Activated CD8-positive, alpha-beta memory T cell treated with anti-CD3 and anti-CD28 coated beads, Interleukin-2, amount 10 ng/mL, durations not matched to agents 7 days and 5 days (primary cell): ENCODE measurements around the gene PDE4A. TPM values are rescaled to one million over a fixed set of nuclear protein-coding genes. Genes with fewer than 3 reads are reported as not detected.

Experiments used
- ATAC-seq: fragments of 150-1000 bp; cut with Tn5 transposase; one replicate; pipeline ENCODE4 v1.10.0; 2021; ENCODE audit warnings: moderate library complexity
- CTCF ChIA-PET: fragments of 350-600 bp; sonication (Branson Sonifier 250); formaldehyde crosslinking; loops from one replicate; lab custom pipeline; 2021; ENCODE audit warnings: antibody characterized with exemption; lab: Charles Lee
- DNase-seq: peaks from one replicate; pipeline ENCODE4 v3.0.0-alpha.2; 2020
- H3K27ac Mint-ChIP-seq: one replicate; pipeline ENCODE4 v1.8.0; 2021; ENCODE audit warnings: mild to moderate bottlenecking, mixed read lengths
- H3K27me3 Mint-ChIP-seq: one replicate; pipeline ENCODE4 v1.8.0; 2021; ENCODE audit warnings: mixed read lengths
- H3K36me3 Mint-ChIP-seq: one replicate; pipeline ENCODE4 v1.8.0; 2021; ENCODE audit warnings: mild to moderate bottlenecking, mixed read lengths
- H3K4me1 Mint-ChIP-seq: one replicate; pipeline ENCODE4 v1.8.0; 2021; ENCODE audit warnings: mixed read lengths
- H3K4me3 Mint-ChIP-seq: one replicate; pipeline ENCODE4 v1.8.0; 2021; ENCODE audit warnings: mild to moderate bottlenecking, moderate library complexity, mixed read lengths
- H3K9me3 Mint-ChIP-seq: one replicate; pipeline ENCODE4 v1.8.0; 2022; ENCODE audit warnings: low read depth, mixed read lengths
- microRNA-seq: library from miRNA; unstranded; fragments of <30 nt; microRNA quantifications from one replicate; pipeline ENCODE4 v1.2.0, GENCODE V29; 2022
- total RNA-seq, 2 experiments: library from RNA; stranded (reverse); gene quantifications; one replicate each; pipeline ENCODE4 v1.2.3, GENCODE V29; 2021

The PDE4A gene
- total RNA-seq, 2 experiments from 2014 or later = 74.9 to 103 TPM

DNA sequence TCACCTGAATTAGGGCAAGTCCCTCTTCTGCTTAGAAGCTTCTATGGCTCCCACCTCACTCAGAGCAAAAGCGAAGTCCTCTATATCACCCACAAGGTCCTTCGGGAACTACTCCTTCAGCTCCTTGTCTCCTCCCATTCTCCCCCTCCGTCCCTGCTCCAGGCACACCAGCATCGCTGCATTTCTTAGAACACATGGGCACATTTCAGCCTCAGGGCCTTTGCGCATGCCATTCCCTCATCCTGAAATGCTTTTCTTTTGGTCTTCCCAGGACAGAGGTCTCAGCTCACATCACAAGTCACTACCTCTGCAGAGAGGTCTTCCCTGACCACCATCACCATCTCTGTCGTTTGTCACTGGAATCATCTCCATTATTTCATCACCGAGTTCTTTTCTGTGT is 92.9 kb downstream of the PDE4A start:
- H3K4me1 Mint-ChIP-seq = peaks cover 46% of the 10 kb centered on the region
- no peak for DNase-seq
- H3K9me3 Mint-ChIP-seq = no peaks in the 10 kb centered on the region
- no peak overlapping the region for H3K4me3 Mint-ChIP-seq
- H3K36me3 Mint-ChIP-seq = no peaks in the 10 kb centered on the region
- peaks cover 52% of the 10 kb centered on the region for H3K27me3 Mint-ChIP-seq
- H3K27ac Mint-ChIP-seq = no peak overlapping the region
- ATAC-seq = no peak
- CTCF ChIA-PET = interaction anchor here (0.7 to 4.8 kb wide), 5 partner anchors 10 to 187 kb away, joined by 3 to 13 read pairs (median 4); partner anchors contain the start of gene KEAP1

DNA sequence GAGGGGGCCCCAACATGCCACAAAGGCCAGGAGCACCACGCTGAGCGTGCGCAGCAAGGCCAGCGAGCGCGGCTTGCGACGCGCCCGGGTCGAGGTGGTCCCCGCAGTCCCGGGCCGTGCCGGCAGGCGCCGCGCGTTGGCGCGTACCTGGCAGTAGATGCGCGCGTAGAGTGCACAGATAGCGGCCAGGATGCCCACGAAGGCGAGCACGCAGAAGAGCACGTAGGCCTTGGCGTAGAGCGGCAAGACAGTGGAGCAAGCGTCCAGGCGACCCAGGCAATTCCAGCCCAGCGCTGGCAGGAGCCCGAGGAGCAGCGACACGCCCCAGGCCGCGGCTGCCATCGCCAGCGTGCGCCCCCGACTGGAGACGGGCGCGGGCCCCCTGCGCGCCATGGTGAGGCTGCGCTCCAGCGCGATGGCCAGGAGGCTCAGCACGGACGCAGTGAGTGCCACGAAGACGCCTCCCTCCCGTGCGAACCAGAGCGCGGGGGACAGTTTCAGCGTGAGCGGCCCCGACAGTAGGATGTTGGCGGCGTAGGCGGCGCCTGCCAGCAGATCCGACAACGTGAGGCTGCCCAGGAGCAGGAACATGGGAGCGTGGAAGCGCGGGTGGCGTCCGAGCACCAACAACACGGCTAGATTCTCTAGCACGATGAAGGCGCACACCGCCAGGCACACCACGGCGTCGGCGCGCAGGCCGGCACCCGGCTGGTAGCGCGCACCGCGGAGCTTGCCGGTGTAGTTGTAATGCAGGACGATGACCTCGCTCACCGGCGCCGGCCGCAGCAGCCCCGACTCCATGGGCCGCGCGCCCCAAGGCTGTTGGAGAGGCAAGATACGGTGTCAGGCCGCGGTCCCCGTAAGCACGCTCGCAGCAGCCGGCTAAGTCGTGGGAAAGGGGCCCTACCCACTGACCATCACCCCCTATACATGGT is 94.1 kb downstream of the PDE4A start:
- Mint-ChIP-seq H3K9me3 (no peaks in the 10 kb centered on the region), H3K4me3 (peak overlapping the region; percentile 60), H3K4me1 (peaks cover 46% of the 10 kb centered on the region), H3K27me3 (peaks cover 64% of the 10 kb centered on the region), H3K36me3 (no peaks in the 10 kb centered on the region), H3K27ac (no peak overlapping the region)
- ATAC-seq = peak; percentile 65
- peak; percentile 67 for DNase-seq
- CTCF ChIA-PET = interaction anchor here (4.8 kb wide), 1 partner anchor 37 kb away, joined by 13 read pairs; no protein-coding TSS in a partner anchor

DNA sequence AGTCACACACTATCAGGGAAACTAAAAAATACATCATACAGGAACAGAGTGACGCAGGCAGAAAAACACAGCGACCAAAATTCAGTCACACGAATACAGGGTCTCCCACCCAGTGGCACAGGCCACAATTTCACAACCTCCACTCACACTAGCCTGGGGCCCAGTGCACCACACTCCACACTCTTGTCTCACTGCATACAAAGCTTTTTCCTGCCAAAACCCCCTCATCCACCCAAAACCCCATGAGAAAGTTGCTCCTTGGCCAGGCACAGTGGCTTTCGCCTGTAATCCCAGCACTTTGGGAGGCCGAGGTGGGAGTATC is 95.7 kb downstream of the PDE4A start:
- ATAC-seq (no peak), DNase-seq (no peak)
- no peak overlapping the region for H3K27ac Mint-ChIP-seq
- H3K36me3 Mint-ChIP-seq = no peaks in the 10 kb centered on the region
- no peaks in the 10 kb centered on the region for H3K9me3 Mint-ChIP-seq
- peaks cover 43% of the 10 kb centered on the region for H3K4me1 Mint-ChIP-seq
- H3K27me3 Mint-ChIP-seq = peaks cover 70% of the 10 kb centered on the region
- peak overlapping the region; percentile 1 for H3K4me3 Mint-ChIP-seq
- CTCF ChIA-PET = interaction anchor here (0.6 to 9.1 kb wide), 5 partner anchors 7 to 203 kb away, joined by 3 to 65 read pairs (median 4); partner anchors contain the start of gene DNM2

DNA sequence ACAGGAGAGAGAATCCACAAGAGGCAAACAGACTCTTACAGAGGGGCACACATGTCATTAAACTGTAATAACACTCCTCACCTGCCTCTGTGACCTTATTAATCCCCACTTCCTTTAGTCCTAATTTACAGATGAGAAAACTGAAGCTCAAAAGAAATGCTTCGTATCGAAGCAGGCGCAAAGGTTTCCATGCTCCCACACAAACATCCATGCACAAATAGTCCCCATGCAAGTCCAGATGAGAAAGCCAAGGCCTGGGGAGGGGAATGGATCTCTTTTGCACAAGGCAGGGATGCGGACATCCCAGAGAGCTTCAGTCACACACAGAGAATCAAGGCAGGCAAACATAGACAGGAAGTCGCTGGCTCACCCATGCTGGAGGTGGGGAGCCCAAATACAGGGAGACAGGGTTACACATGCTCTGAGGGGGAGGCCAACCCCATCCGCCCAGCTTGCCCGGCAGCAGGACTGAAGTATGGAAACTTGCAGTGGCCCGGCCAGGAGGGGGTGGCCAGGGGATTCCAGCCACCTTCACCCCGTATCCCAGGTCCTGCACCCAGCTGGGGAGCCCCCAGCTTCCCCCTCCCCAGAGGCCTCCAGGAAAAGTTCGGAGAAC is 96.4 kb downstream of the PDE4A start:
- peaks cover 68% of the 10 kb centered on the region for H3K27me3 Mint-ChIP-seq
- peak overlapping the region; percentile 7 for H3K27ac Mint-ChIP-seq
- DNase-seq (no peak), ATAC-seq (no peak)
- peaks cover 43% of the 10 kb centered on the region for H3K4me1 Mint-ChIP-seq
- CTCF ChIA-PET = interaction anchor here (0.6 to 9.1 kb wide), 11 partner anchors 8 to 201 kb away, joined by 3 to 65 read pairs (median 5); partner anchors contain the start of genes DNM2 and QTRT1
- H3K36me3 Mint-ChIP-seq = no peaks in the 10 kb centered on the region
- no peaks in the 10 kb centered on the region for H3K9me3 Mint-ChIP-seq
- peak overlapping the region; percentile 43 for H3K4me3 Mint-ChIP-seq

DNA sequence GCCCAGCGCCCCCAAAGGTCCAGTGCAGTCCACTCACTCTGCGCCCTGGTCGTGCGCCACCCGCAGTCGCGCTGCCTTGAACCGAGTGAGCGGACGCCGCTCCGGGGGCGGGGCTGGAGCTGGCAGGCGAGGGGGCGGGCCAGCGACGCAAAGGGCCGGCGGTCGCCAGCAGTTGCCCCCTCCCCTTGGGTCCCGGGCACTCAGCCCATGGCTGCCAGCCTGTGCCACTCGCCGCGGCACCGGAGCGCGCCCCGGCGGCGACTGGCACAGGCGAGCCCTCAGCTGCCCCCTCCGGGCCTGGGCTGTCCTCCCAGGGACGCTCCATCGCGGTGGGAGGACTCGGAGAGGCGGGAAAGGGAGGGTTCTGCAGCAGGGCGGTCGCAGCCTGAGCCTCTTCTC is 97.0 kb downstream of the PDE4A start, which contains the start of gene S1PR5:
TSS of gene S1PR5 (minus strand) at position 87 of the 399 bp plus-strand sequence. CDS start 2,436 bp downstream, outside the sequence.
- Mint-ChIP-seq H3K4me1 (peaks cover 43% of the 10 kb centered on the region), H3K27me3 (peaks cover 72% of the 10 kb centered on the region)
- no peak for DNase-seq

DNA sequence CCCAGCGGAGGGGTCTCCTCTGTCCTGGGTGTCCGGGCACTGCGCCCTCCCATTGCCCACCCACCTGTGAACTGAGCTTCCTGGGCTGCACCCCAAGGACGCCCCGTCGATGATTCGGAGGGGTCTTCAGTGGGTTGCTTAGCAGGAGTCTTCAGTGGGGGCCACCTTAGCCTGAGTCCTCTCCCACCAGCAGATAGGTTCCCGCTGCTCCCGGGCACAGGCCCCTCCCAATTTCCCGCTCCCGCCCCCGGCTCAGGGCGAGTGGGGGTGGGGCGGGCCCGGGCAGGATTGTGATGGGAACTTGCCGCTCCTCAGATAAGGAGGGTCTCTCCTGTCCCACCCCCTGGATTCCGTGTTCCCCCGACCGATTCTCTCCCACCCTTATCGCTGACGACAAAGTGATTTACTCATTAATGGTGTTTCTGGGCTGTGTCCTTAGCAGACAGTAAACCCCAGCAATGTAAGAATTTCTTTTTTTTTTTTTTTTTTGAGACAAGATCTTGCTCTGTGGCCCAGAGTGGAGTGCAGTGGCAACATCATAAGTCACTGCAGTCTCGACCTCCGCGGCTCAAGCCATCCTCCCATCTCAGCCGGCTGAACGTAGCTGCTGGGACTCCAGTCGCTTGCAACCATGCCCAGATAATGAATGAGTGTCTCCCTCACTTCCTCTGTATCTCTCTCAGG is 97.6 kb downstream of the PDE4A start:
- Mint-ChIP-seq H3K4me1 (peaks cover 43% of the 10 kb centered on the region), H3K27ac (no peak overlapping the region), H3K27me3 (peaks cover 68% of the 10 kb centered on the region), H3K9me3 (no peaks in the 10 kb centered on the region), H3K36me3 (no peaks in the 10 kb centered on the region), H3K4me3 (peak overlapping the region; percentile 4)
- peak; percentile 28 for ATAC-seq
- CTCF ChIA-PET = interaction anchor here (1.2 to 9.1 kb wide), 8 partner anchors 9 to 183 kb away, joined by 3 to 65 read pairs (median 6); partner anchors contain the start of gene QTRT1
- no peak for DNase-seq

More for the DNA sequence above, 97.0 kb downstream of the PDE4A start, which contains the start of gene S1PR5:
- Mint-ChIP-seq H3K9me3 (no peaks in the 10 kb centered on the region), H3K36me3 (no peaks in the 10 kb centered on the region), H3K27ac (peak within 1 kb of the TSS; percentile 7), H3K4me3 (peak within 1 kb of the TSS; percentile 43)
- ATAC-seq = peak; percentile 43
- CTCF ChIA-PET = interaction anchor here (0.6 to 9.1 kb wide), 10 partner anchors 8 to 184 kb away, joined by 3 to 65 read pairs (median 5); partner anchors contain the start of gene QTRT1

DNA sequence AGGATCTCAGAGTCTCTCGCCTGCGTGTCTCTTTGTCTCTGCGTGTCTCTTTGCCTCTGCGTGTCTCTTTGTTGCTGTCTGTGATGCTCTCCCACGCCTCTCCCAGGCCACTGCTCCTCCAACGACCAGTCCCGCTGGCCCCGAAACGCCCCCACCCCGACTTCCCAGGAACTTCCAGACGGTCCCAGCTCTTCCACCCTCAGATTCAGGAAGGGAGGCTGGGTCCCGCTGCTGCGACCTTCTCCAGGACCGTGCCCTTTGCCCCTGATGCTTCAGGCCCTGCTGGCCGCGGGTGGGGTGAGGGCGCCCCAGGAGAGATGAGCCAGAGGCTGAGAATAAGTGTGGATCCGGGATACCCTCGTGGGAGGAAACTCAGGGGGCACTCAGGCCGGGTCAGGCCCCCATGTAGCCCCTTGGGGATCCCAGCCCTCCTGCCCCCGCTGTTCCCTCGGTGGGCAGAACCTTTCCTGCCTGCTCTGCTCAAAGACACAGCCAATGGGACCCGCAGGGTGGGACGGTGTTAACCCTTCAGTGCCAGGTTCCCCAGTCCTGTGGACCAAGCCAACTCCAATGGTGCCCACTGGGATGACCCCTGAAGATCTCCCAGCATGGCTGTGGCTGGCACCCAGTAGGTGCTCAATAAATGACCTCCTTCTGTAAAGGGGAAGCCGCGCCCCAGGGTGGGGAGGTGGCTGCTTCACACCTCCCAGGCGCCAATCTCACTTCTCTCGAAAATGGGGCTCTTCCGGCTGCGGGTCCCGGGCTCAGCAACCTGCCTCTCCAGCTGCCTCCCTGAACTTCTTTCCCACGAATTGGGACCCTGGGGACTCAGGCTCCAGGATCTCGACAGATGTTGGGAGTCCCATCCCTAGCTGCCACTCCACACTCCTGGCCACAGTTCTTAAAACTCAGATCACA is 98.4 kb downstream of the PDE4A start:
- ATAC-seq (peak; percentile 35), DNase-seq (peak; percentile 54)
- H3K27ac Mint-ChIP-seq = peak overlapping the region; percentile 72
- H3K4me1 Mint-ChIP-seq = peaks cover 36% of the 10 kb centered on the region
- CTCF ChIA-PET = interaction anchor here (1.2 to 9.1 kb wide), 6 partner anchors 10 to 181 kb away, joined by 3 to 65 read pairs (median 6); no protein-coding TSS in a partner anchor
- H3K27me3 Mint-ChIP-seq = peaks cover 64% of the 10 kb centered on the region
- H3K36me3 Mint-ChIP-seq = no peaks in the 10 kb centered on the region
- H3K4me3 Mint-ChIP-seq = peak overlapping the region; percentile 4
- no peaks in the 10 kb centered on the region for H3K9me3 Mint-ChIP-seq

Small RNA genes within 50 kb of the gene (microRNA-seq; reads per million reads assigned to microRNA genes)
- not detected for gene MIR1181

Other genes with a start within 250 kb of the PDE4A start
- 100 to 1,000 TPM; 433 to 500 TPM for gene DNMT1, start 225.6 kb upstream of the PDE4A start, total RNA-seq
- gene S1PR2, start 189.2 kb upstream of the PDE4A start, total RNA-seq = 1 to 10 TPM; 6.1 to 8.5 TPM
- 100 to 1,000 TPM in 1 of 2 experiments, 10 to 100 TPM in 1; 85.4 to 112 TPM for gene MRPL4, start 168.3 kb upstream of the PDE4A start, total RNA-seq
- 10 to 100 TPM; 17.7 to 31.5 TPM for gene ICAM1, start 149.4 kb upstream of the PDE4A start, total RNA-seq
- gene ICAM4, start 133.6 kb upstream of the PDE4A start, total RNA-seq = under 1 TPM; 0.89 to 0.99 TPM
- under 1 TPM; 0.41 to 0.84 TPM for gene ICAM5, start 130.6 kb upstream of the PDE4A start, total RNA-seq
- 1 to 10 TPM in 1 of 2 experiments, under 1 TPM in 1; 0.93 to 3.3 TPM for gene ZGLP1, start 110.7 kb upstream of the PDE4A start, total RNA-seq
- 10 to 100 TPM in 1 of 2 experiments, 1 to 10 TPM in 1; 7.4 to 11.1 TPM for gene FDX2, start 104.5 kb upstream of the PDE4A start, total RNA-seq
- gene RAVER1, start 87.0 kb upstream of the PDE4A start, total RNA-seq = 10 to 100 TPM; 87.0 to 87.8 TPM
- 100 to 1,000 TPM; 169 to 192 TPM for gene ICAM3, start 80.9 kb upstream of the PDE4A start, total RNA-seq
- 100 to 1,000 TPM; 277 to 296 TPM for gene TYK2, start 40.0 kb upstream of the PDE4A start, total RNA-seq
- gene CDC37, start 17.0 kb upstream of the PDE4A start, total RNA-seq = 100 to 1,000 TPM; 283 to 309 TPM
- 100 to 1,000 TPM in 1 of 2 experiments, 10 to 100 TPM in 1; 99.8 to 104 TPM for gene KEAP1, start 82.8 kb downstream of the PDE4A start, total RNA-seq
- 1 to 10 TPM in 1 of 2 experiments, under 1 TPM in 1; 0.14 to 1.4 TPM for gene S1PR5, start 96.9 kb downstream of the PDE4A start, total RNA-seq
- 10 to 100 TPM; 48.3 to 57.8 TPM for gene ATG4D, start 123.4 kb downstream of the PDE4A start, total RNA-seq
- 10 to 100 TPM; 68.1 to 72.2 TPM for gene KRI1, start 145.5 kb downstream of the PDE4A start, total RNA-seq
- gene CDKN2D, start 148.4 kb downstream of the PDE4A start, total RNA-seq = 10 to 100 TPM; 40.9 to 73.3 TPM
- gene AP1M2, start 166.8 kb downstream of the PDE4A start, total RNA-seq = not detected
- 10 to 100 TPM; 83.4 to 86.8 TPM for gene SLC44A2, start 205.0 kb downstream of the PDE4A start, total RNA-seq
- gene ILF3, start 233.8 kb downstream of the PDE4A start, total RNA-seq = 100 to 1,000 TPM; 418 to 431 TPM